Mesodermal cell (in vitro differentiated cells): ENCODE measurements around the gene ZNF652.

Experiments used
- H3K27ac ChIP-seq: 2 replicates; pipeline ENCODE4 v1.7.0; 2013; ENCODE audit warnings: mild to moderate bottlenecking, low read depth, low read length, moderate library complexity; ENCODE audit not compliant: severe bottlenecking
- H3K36me3 ChIP-seq: 2 replicates; pipeline ENCODE4 v1.7.1; 2013; ENCODE audit warnings: mild to moderate bottlenecking, low read length, moderate library complexity; ENCODE audit not compliant: control insufficient read depth, insufficient read depth
- H3K4me1 ChIP-seq: one replicate; pipeline ENCODE4 v1.7.1; 2013; ENCODE audit warnings: mild to moderate bottlenecking, low read length; ENCODE audit not compliant: insufficient read depth, control insufficient read depth, poor library complexity, severe bottlenecking
- H3K4me3 ChIP-seq: 2 replicates; pipeline ENCODE4 v1.7.0; 2013; ENCODE audit warnings: low read length, control low read depth, mild to moderate bottlenecking; ENCODE audit not compliant: insufficient read depth, poor library complexity, severe bottlenecking; ENCODE audit errors: extremely low read depth
- H3K9me3 ChIP-seq: 2 replicates; pipeline ENCODE4 v1.7.1; 2013; ENCODE audit warnings: mild to moderate bottlenecking, low read length, moderate library complexity; ENCODE audit not compliant: control insufficient read depth
- whole genome bisulfite sequencing, 2 experiments: methylation state at CpG; one replicate each; pipeline ENCODE4 v1.1.5; 2013; ENCODE audit warnings: missing lambda C conversion rate in 2 of 2; ENCODE audit not compliant: insufficient coverage in 2 of 2; 5-methylcytosine and 5-hydroxymethylcytosine counted together

Gene ZNF652

DNA sequence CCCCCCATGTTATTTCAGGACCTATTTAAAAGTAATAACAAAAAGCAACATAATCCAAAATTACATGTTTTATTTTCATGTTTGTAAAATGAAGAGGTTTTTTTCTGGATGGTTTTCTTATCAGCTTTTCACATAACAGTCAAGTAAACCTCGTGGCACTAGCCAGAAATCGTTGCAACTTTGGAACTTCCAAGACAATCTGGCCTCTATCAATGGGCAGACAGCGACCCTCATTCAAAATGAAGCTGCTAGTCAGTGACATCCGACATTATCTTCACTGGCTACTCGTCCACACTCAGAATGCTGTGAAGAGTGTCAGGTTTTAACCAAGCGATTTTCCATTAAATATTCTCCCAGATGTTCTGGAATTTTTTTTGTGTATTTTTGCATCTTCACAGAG, 22.7 kb downstream of the ZNF652 start:
- WGBS, 2 experiments, result 95 to 100% methylated on average over 3 to 4 of the region's 6 CpGs
- Histone ChIP-seq H3K9me3 (no peaks in the 10 kb centered on the region), H3K27ac (no peak overlapping the region), H3K4me1 (no peaks in the 10 kb centered on the region), H3K4me3 (no peak overlapping the region), H3K36me3 (no peaks in the 10 kb centered on the region)

- Histone ChIP-seq H3K9me3 (no peaks in the 10 kb centered on the region), H3K36me3 (no peaks in the 10 kb centered on the region), H3K4me1 (no peaks in the 10 kb centered on the region), H3K27ac (no peak overlapping the region), H3K4me3 (no peak overlapping the region)
- no CpG with 5 or more reads among the region's 4 CpGs for WGBS, 2 experiments
These were observed 23.2 kb downstream of the ZNF652 start for GRCh38 chr17:49338883-49339282.

- H3K36me3 ChIP-seq, result no peaks in the 10 kb centered on the region
- H3K9me3 ChIP-seq, result no peaks in the 10 kb centered on the region
- H3K4me1 ChIP-seq, result no peaks in the 10 kb centered on the region
- WGBS, 2 experiments, result 94 to 96% methylated on average over 7 of the region's 8 CpGs
- H3K27ac ChIP-seq, result no peak overlapping the region
- H3K4me3 ChIP-seq, result no peak overlapping the region
These were observed 24.2 kb downstream of the ZNF652 start for GRCh38 chr17:49337884-49338283.

- Histone ChIP-seq H3K4me3 (no peak overlapping the region), H3K36me3 (no peaks in the 10 kb centered on the region), H3K9me3 (no peaks in the 10 kb centered on the region), H3K27ac (no peak overlapping the region), H3K4me1 (no peaks in the 10 kb centered on the region)
- 100% methylated on average over 1 to 2 of the region's 6 CpGs for WGBS, 2 experiments
These were observed 27.1 kb downstream of the ZNF652 start for GRCh38 chr17:49334744-49335512.

DNA sequence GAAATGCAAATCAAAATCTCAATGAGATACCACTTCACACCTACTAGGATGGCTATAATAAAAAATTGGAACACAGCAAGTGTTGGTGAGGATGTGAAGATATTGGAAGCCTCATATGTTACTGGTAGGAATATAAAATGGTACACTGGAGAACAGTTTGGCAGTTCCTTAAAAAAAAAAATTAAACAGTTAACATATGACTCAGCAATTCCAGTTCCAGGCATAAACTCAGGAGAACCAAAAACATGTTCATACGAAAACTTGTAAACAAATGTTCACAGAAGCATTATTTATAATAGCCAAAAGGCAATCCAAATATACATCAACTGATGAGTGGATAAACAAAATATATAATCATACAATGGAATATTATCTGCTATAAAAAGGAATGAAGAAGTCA, 28.2 kb downstream of the ZNF652 start:
- Histone ChIP-seq H3K4me1 (no peaks in the 10 kb centered on the region), H3K9me3 (no peaks in the 10 kb centered on the region), H3K27ac (no peak overlapping the region), H3K36me3 (no peaks in the 10 kb centered on the region), H3K4me3 (no peak overlapping the region)
- WGBS, 2 experiments, result 80% methylated on average over 1 of the region's 1 CpG; no CpG with 5 or more reads in 1 of the 2 experiments

DNA sequence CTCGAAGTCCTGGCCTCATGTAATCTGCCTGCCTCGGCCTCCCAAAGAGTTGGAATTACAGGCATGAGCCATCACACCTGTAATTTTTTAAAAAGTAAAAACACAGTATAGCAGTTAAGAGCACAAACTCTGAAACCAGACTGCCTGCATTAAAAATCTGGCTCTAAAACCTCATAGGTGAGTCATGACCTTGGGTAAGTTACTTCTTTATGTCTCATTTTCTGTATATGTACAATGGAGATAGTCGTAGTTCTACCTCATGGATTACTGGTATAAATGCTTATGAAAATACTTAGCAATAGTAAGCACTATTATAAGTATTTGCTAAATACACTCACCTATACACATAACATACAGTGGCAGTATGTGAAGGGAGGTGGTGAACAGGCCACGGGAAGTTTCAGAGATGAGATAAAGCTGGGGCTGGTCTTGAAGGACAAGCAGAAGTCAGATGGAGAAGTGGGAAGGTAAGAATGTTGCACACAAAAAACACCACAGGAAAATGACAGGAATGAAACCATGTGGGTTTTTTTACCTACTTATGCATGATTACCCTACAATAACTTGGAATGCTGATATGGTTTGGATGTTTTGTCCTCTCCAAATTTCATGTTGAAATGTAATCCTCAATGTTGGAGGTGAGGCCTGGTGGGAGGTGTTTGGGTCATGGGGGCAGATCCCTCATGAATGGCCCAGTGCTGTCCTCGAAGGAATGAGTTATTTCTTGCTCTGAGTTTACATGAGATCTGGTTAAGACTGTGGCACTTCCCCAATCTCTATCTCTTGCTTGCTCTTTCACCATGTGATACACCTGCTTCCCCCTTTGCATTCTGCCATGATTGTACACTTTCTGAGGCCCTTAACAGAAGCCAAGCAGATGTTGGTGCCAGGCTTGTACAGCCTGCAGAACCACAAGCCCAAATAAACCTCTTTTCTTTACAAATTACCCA, 33.9 kb downstream of the ZNF652 start:
- 83 to 92% methylated on average over 1 to 2 of the region's 5 CpGs for WGBS, 2 experiments
- Histone ChIP-seq H3K4me3 (no peak overlapping the region), H3K36me3 (no peaks in the 10 kb centered on the region), H3K4me1 (no peaks in the 10 kb centered on the region), H3K9me3 (no peaks in the 10 kb centered on the region), H3K27ac (no peak overlapping the region)

GRCh38 chr17:49325980-49326379, 36.1 kb downstream of the ZNF652 start:
- no peak overlapping the region for H3K27ac ChIP-seq
- H3K4me3 ChIP-seq, result no peak overlapping the region
- H3K4me1 ChIP-seq, result no peaks in the 10 kb centered on the region
- WGBS, 2 experiments, result 95% methylated on average over 2 of the region's 2 CpGs; no CpG with 5 or more reads in 1 of the 2 experiments
- peaks cover 3% of the 10 kb centered on the region for H3K36me3 ChIP-seq
- no peaks in the 10 kb centered on the region for H3K9me3 ChIP-seq

GRCh38 chr17:49318435-49318965, 43.5 kb downstream of the ZNF652 start:
- H3K4me1 ChIP-seq, result no peaks in the 10 kb centered on the region
- no peaks in the 10 kb centered on the region for H3K9me3 ChIP-seq
- no peak overlapping the region for H3K27ac ChIP-seq
- peaks cover 7% of the 10 kb centered on the region for H3K36me3 ChIP-seq
- H3K4me3 ChIP-seq, result no peak overlapping the region
- WGBS, 2 experiments, result 94% methylated on average over 3 to 4 of the region's 6 CpGs

- 91 to 94% methylated on average over 6 to 10 of the region's 13 CpGs for WGBS, 2 experiments
- Histone ChIP-seq H3K4me3 (no peak overlapping the region), H3K4me1 (no peaks in the 10 kb centered on the region), H3K9me3 (no peaks in the 10 kb centered on the region), H3K36me3 (peaks cover 20% of the 10 kb centered on the region), H3K27ac (no peak overlapping the region)
These were observed 45.0 kb downstream of the ZNF652 start for GRCh38 chr17:49316889-49317675.

DNA sequence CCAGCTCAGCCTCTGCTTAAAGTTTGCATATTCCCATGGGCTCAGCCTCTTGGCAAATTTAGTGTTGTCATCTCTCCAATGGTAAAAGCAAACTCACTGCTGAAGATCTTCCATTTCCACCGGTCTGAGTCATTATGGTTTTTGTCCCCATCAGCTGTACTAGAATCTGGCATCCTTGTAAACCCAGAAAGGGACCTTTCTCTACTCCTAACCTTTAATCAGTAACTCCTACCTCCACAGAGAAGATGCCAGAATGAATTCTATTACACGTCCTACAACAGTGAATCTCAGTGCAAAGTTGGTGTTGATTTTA, 45.8 kb downstream of the ZNF652 start:
- H3K36me3 ChIP-seq, result peaks cover 28% of the 10 kb centered on the region
- no peak overlapping the region for H3K4me3 ChIP-seq
- no peak overlapping the region for H3K27ac ChIP-seq
- WGBS, 2 experiments, result 70 to 91% methylated on average over 1 of the region's 2 CpGs
- no peaks in the 10 kb centered on the region for H3K4me1 ChIP-seq
- H3K9me3 ChIP-seq, result no peaks in the 10 kb centered on the region
